Measurements from ENCODE around the gene DGUOK.
"Not testable (repeated sequence)": the region's sequence is repeated elsewhere in the genome, so short reads cannot be mapped to it uniquely, and the experiment has no call there.

DGUOK gene

GRCh38 chr2:73926493-73927327 lies at the start of gene DGUOK:
Gene DGUOK, plus strand, starts transcription at chr2:73926880. Its CDS starts 31 bp downstream, at chr2:73926911.
- peaks cover 13% of the 10 kb centered on the region for H3K36me3 ChIP-seq
- TF ChIP-seq, protein P1, sequence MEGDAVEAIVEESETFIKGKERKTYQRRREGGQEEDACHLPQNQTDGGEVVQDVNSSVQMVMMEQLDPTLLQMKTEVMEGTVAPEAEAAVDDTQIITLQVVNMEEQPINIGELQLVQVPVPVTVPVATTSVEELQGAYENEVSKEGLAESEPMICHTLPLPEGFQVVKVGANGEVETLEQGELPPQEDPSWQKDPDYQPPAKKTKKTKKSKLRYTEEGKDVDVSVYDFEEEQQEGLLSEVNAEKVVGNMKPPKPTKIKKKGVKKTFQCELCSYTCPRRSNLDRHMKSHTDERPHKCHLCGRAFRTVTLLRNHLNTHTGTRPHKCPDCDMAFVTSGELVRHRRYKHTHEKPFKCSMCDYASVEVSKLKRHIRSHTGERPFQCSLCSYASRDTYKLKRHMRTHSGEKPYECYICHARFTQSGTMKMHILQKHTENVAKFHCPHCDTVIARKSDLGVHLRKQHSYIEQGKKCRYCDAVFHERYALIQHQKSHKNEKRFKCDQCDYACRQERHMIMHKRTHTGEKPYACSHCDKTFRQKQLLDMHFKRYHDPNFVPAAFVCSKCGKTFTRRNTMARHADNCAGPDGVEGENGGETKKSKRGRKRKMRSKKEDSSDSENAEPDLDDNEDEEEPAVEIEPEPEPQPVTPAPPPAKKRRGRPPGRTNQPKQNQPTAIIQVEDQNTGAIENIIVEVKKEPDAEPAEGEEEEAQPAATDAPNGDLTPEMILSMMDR (IDR thresholded peaks at IDR 0.05; ENCODE audit: low read depth, low read length) = no peak
- no peaks in the 10 kb centered on the region for H3K27me3 ChIP-seq (ENCODE audit: insufficient read depth, low read depth, severe bottlenecking)
- peak within 1 kb of the TSS; percentile 84 for H3K27ac ChIP-seq
- H3K4me3 ChIP-seq (ENCODE audit: low read depth, low read length) = peak within 1 kb of the TSS; percentile 78
- H3K9me3 ChIP-seq (ENCODE audit: severe bottlenecking) = no peaks in the 10 kb centered on the region
- DNase-seq = peak; percentile 98

- TF ChIP-seq, protein P1 (IDR thresholded peaks at IDR 0.05; ENCODE audit: low read depth, low read length) = no peak
- Histone ChIP-seq H3K4me3 (ENCODE audit: low read depth, low read length) (no peak overlapping the region), H3K27ac (no peak overlapping the region), H3K36me3 (no peaks in the 10 kb centered on the region), H3K27me3 (ENCODE audit: insufficient read depth, low read depth, severe bottlenecking) (no peaks in the 10 kb centered on the region), H3K9me3 (ENCODE audit: severe bottlenecking) (no peaks in the 10 kb centered on the region)
- DNase-seq = no peak
Measured at GRCh38 chr2:73877071-73877802, 49.4 kb upstream of the DGUOK start.

- H3K36me3 ChIP-seq; H3K4me3 ChIP-seq (ENCODE audit: low read depth, low read length); H3K9me3 ChIP-seq (ENCODE audit: severe bottlenecking); DNase-seq; H3K27ac ChIP-seq; H3K27me3 ChIP-seq (ENCODE audit: insufficient read depth, low read depth, severe bottlenecking): not testable (repeated sequence)
Measured at GRCh38 chr2:73877984-73878383, 48.7 kb upstream of the DGUOK start.

DNA sequence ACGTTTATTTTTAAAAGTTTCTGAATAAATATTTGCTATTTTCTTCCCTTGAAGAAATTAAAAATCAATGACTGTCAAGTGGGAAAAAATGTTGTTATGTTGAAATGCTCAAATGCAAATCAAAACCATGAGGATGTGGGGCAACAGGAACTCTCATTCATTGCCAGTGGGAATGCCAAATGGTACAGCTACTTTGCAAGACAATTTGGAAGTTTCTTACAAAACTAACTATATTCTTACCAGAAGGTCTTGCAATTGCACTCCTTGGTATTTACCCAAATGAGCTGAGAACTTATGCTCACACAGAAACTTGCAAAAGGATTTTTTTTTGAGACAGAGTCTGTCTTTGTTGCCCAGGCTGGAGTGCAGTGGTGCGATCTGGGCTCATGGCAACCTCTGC lies 41.3 kb upstream of the DGUOK start:
- Histone ChIP-seq H3K4me3 (ENCODE audit: low read depth, low read length) (no peak overlapping the region), H3K27ac (no peak overlapping the region), H3K27me3 (ENCODE audit: insufficient read depth, low read depth, severe bottlenecking) (no peaks in the 10 kb centered on the region), H3K9me3 (ENCODE audit: severe bottlenecking) (no peaks in the 10 kb centered on the region), H3K36me3 (no peaks in the 10 kb centered on the region)
- DNase-seq = no peak
- TF ChIP-seq, protein P1 (IDR thresholded peaks at IDR 0.05; ENCODE audit: low read depth, low read length) = no peak

- no peaks in the 10 kb centered on the region for H3K27me3 ChIP-seq (ENCODE audit: insufficient read depth, low read depth, severe bottlenecking)
- DNase-seq = no peak
- H3K4me3 ChIP-seq (ENCODE audit: low read depth, low read length) = no peak overlapping the region
- H3K9me3 ChIP-seq (ENCODE audit: severe bottlenecking) = no peaks in the 10 kb centered on the region
- no peak overlapping the region for H3K27ac ChIP-seq
- no peaks in the 10 kb centered on the region for H3K36me3 ChIP-seq
- TF ChIP-seq, protein P1 (IDR thresholded peaks at IDR 0.05; ENCODE audit: low read depth, low read length) = no peak
Measured at GRCh38 chr2:73886357-73886756, 40.3 kb upstream of the DGUOK start.

- not testable (repeated sequence) for H3K9me3 ChIP-seq (ENCODE audit: severe bottlenecking); H3K4me3 ChIP-seq (ENCODE audit: low read depth, low read length); H3K36me3 ChIP-seq; H3K27ac ChIP-seq; DNase-seq; H3K27me3 ChIP-seq (ENCODE audit: insufficient read depth, low read depth, severe bottlenecking)
Measured at GRCh38 chr2:73887596-73888353, 38.9 kb upstream of the DGUOK start.

All from WERI-Rb-1 (cell line).